H1 (cell line): ENCODE measurements around the gene ABCD1. TPM values are rescaled to one million over a fixed set of nuclear protein-coding genes. Genes with fewer than 3 reads are reported as not detected.

Experiments
- CTCF ChIA-PET: fragments of 300-600 bp; sonication (Branson Sonifier 250); formaldehyde crosslinking; loops from one replicate; lab custom pipeline; 2021; ENCODE audit not compliant: partially characterized antibody; lab: Charles Lee
- POLR2A ChIA-PET: fragments of 300-600 bp; sonication (Branson Sonifier 250); formaldehyde crosslinking; loops from one replicate; lab custom pipeline; 2021; ENCODE audit warnings: inconsistent platforms; ENCODE audit not compliant: partially characterized antibody; lab: Charles Lee
- DNase-seq, 2 experiments: peaks; one replicate each; pipeline versions ENCODE4 v3.0.0 to v3.0.0-alpha.2; 2010 to 2022; ENCODE audit warnings: low spot score in 2 of 2, low read depth in 1 of 2, mixed read lengths in 1 of 2
- FAIRE-seq: peaks from 2 replicates; lab custom pipeline; 2011; peaks lifted over from hg19 to GRCh38; lab: Jason Lieb, UNC
- H2AFZ ChIP-seq: 2 replicates; pipeline ENCODE4 v1.8.1; 2012; ENCODE audit warnings: low read length, inconsistent platforms
- H2AK5ac ChIP-seq: 2 replicates; pipeline ENCODE4 v1.6.1; 2013; ENCODE audit warnings: low read depth, low read length
- H2BK120ac ChIP-seq: replicated peaks from 2 replicates; pipeline ENCODE3; 2013; ENCODE audit warnings: low read depth, low read length, inconsistent platforms
- H2BK12ac ChIP-seq: 2 replicates; pipeline ENCODE4 v1.6.1; 2013; ENCODE audit warnings: low read depth, low read length
- H2BK15ac ChIP-seq: 2 replicates; pipeline ENCODE4 v1.6.1; 2013; ENCODE audit warnings: low read length
- H2BK20ac ChIP-seq: 2 replicates; pipeline ENCODE4 v1.6.1; 2013; ENCODE audit warnings: low read length
- H2BK5ac ChIP-seq: 2 replicates; pipeline ENCODE4 v1.6.1; 2013; ENCODE audit warnings: low read depth, low read length
- H3K14ac ChIP-seq: 2 replicates; pipeline ENCODE4 v1.6.1; 2013; ENCODE audit warnings: inconsistent platforms; ENCODE audit not compliant: insufficient read length
- H3K18ac ChIP-seq: 2 replicates; pipeline ENCODE4 v1.6.1; 2013; ENCODE audit warnings: low read length; ENCODE audit errors: extremely low read depth
- H3K23ac ChIP-seq: 2 replicates; pipeline ENCODE4 v1.6.1; 2013; ENCODE audit warnings: inconsistent platforms; ENCODE audit not compliant: insufficient read length
- H3K23me2 ChIP-seq: 2 replicates; pipeline ENCODE4 v1.6.1; 2013; ENCODE audit warnings: low read depth, low read length
- H3K27ac ChIP-seq: 2 replicates; pipeline ENCODE4 v1.6.1; 2011; ENCODE audit warnings: low read depth, low read length, inconsistent platforms
- H3K27me3 ChIP-seq, 4 experiments: replicated peaks in 1 of 4; 1 replicate in 1 of 4; 2 replicates in 3 of 4; pipeline versions ENCODE4 v1.6.1 to v1.8.1; 2011 to 2013; ENCODE audit warnings: low read length in 3 of 4, mild to moderate bottlenecking in 3 of 4, inconsistent platforms in 2 of 4, mixed read lengths in 2 of 4, moderate library complexity in 1 of 4; ENCODE audit not compliant: control insufficient read depth in 3 of 4, insufficient read depth in 3 of 4; ENCODE audit errors: extremely low read depth in 1 of 4
- H3K36me3 ChIP-seq, 4 experiments: 2 replicates each; pipeline versions ENCODE4 v1.6.1 to v1.8.1; 2011 to 2013; ENCODE audit warnings: mild to moderate bottlenecking in 4 of 4, low read length in 3 of 4, moderate library complexity in 2 of 4, control low read depth in 1 of 4, inconsistent platforms in 1 of 4; ENCODE audit not compliant: insufficient read depth in 4 of 4, control insufficient read depth in 2 of 4
- H3K4ac ChIP-seq: replicated peaks from 2 replicates; pipeline ENCODE3; 2013; ENCODE audit warnings: low read length, low read depth, mixed read lengths, inconsistent platforms; ENCODE audit not compliant: insufficient read length
- H3K4me1 ChIP-seq, 4 experiments: replicated peaks in 1 of 4; 1 replicate in 1 of 4; 2 replicates in 3 of 4; pipeline versions ENCODE4 v1.6.1 to v1.8.1; 2011 to 2013; ENCODE audit warnings: low read length in 3 of 4, inconsistent platforms in 2 of 4, mixed read lengths in 1 of 4; ENCODE audit not compliant: insufficient read depth in 4 of 4, control insufficient read depth in 3 of 4
- H3K4me2 ChIP-seq, 2 experiments: 2 replicates each; pipeline versions ENCODE4 v1.6.1 to v1.8.1; 2011 to 2013; ENCODE audit warnings: low read depth in 2 of 2, low read length in 2 of 2, control low read depth in 1 of 2, inconsistent platforms in 1 of 2, mild to moderate bottlenecking in 1 of 2; ENCODE audit not compliant: insufficient read depth in 1 of 2
- H3K4me3 ChIP-seq, 4 experiments: fragments of 200-600, 300-600 bp in 1 of 4; sonication (generic), shearing (Covaris generic), sonication (Bioruptor Twin) in 1 of 4; 2 replicates each; pipeline versions ENCODE4 v1.5.1 to v1.8.1; 2011 to 2016; ENCODE audit warnings: low read length in 4 of 4, low read depth in 3 of 4, control low read depth in 2 of 4, inconsistent platforms in 2 of 4, mild to moderate bottlenecking in 2 of 4, mixed read lengths in 1 of 4, moderate library complexity in 1 of 4; ENCODE audit not compliant: insufficient read depth in 2 of 4; ENCODE audit errors: extremely low read depth in 1 of 4
- H3K56ac ChIP-seq: replicated peaks from 2 replicates; pipeline ENCODE3; 2013; ENCODE audit warnings: low read depth, mild to moderate bottlenecking, mixed read lengths, low read length, inconsistent platforms; ENCODE audit not compliant: insufficient read length
- H3K79me1 ChIP-seq: 2 replicates; pipeline ENCODE4 v1.6.1; 2013; ENCODE audit warnings: low read depth, low read length, control low read depth
- H3K79me2 ChIP-seq, 2 experiments: 2 replicates each; pipeline versions ENCODE4 v1.6.1 to v1.8.1; 2012 to 2013; ENCODE audit warnings: low read length in 2 of 2, mild to moderate bottlenecking in 2 of 2, inconsistent platforms in 1 of 2; ENCODE audit not compliant: insufficient read depth in 2 of 2, control insufficient read depth in 1 of 2
- H3K9ac ChIP-seq, 4 experiments: replicated peaks in 1 of 4; 1 replicate in 1 of 4; 2 replicates in 3 of 4; pipeline versions ENCODE4 v1.6.1 to v1.8.1; 2011 to 2013; ENCODE audit warnings: low read depth in 3 of 4, low read length in 3 of 4, control low read depth in 2 of 4, mild to moderate bottlenecking in 2 of 4, moderate library complexity in 2 of 4, inconsistent platforms in 1 of 4; ENCODE audit errors: extremely low read depth in 1 of 4
- H3K9me3 ChIP-seq, 2 experiments: 2 replicates each; pipeline versions ENCODE4 v1.6.1 to v1.8.1; 2012 to 2013; ENCODE audit warnings: mild to moderate bottlenecking in 2 of 2, moderate library complexity in 2 of 2, control low read depth in 1 of 2, inconsistent platforms in 1 of 2, low read depth in 1 of 2, low read length in 1 of 2, mixed read lengths in 1 of 2; ENCODE audit not compliant: insufficient read depth in 2 of 2
- H4K20me1 ChIP-seq, 2 experiments: replicated peaks in 1 of 2; 2 replicates each; pipeline versions ENCODE3 to v1.8.1; 2011 to 2013; ENCODE audit warnings: inconsistent platforms in 2 of 2, low read length in 2 of 2, mild to moderate bottlenecking in 1 of 2; ENCODE audit not compliant: insufficient read depth in 2 of 2, control insufficient read depth in 1 of 2
- H4K5ac ChIP-seq: 2 replicates; pipeline ENCODE4 v1.6.1; 2013; ENCODE audit warnings: low read length, low read depth, mixed read lengths, inconsistent platforms; ENCODE audit not compliant: insufficient read length
- H4K8ac ChIP-seq: 2 replicates; pipeline ENCODE4 v1.8.0; 2013; ENCODE audit warnings: mild to moderate bottlenecking, moderate library complexity, low read length, inconsistent platforms; ENCODE audit not compliant: insufficient read depth; ENCODE audit errors: extremely low read depth
- H4K91ac ChIP-seq: replicated peaks from 2 replicates; pipeline ENCODE3; 2013; ENCODE audit warnings: low read length, mixed read lengths, inconsistent platforms; ENCODE audit not compliant: insufficient read length
- MAX ChIP-seq: IDR thresholded peaks from 2 replicates; pipeline ENCODE4 v1.6.1; 2012; ENCODE audit warnings: inconsistent platforms
- RAD21 ChIP-seq, 2 experiments: IDR thresholded peaks in 1 of 2; conservative IDR thresholded peaks in 1 of 2; 2 replicates each; pipeline ENCODE4 v1.6.1; 2011; ENCODE audit warnings: low read depth in 2 of 2, low read length in 2 of 2, improper control_type of control experiment in 1 of 2, inconsistent platforms in 1 of 2, mild to moderate bottlenecking in 1 of 2, moderate library complexity in 1 of 2
- TAF1 ChIP-seq: IDR thresholded peaks from 2 replicates; pipeline ENCODE4 v1.6.1; 2011; ENCODE audit warnings: mild to moderate bottlenecking, low read depth, low read length
- TBP ChIP-seq: IDR thresholded peaks from 2 replicates; pipeline ENCODE4 v1.6.1; 2011; ENCODE audit warnings: low read depth, low read length, improper control_type of control experiment
- WGBS, 2 experiments: shearing (Covaris generic) in 1 of 2; methylation state at CpG; one replicate each; pipeline versions ENCODE4 v1.1.6 to v1.1.7; 2013 to 2015; ENCODE audit warnings: low lambda C conversion rate in 2 of 2, mixed read lengths in 2 of 2, inconsistent platforms in 1 of 2, low coverage in 1 of 2, missing lambda C conversion rate in 1 of 2; ENCODE audit not compliant: insufficient replicate concordance in 2 of 2, insufficient coverage in 1 of 2, insufficient read length in 1 of 2; ENCODE audit errors: extremely low coverage in 1 of 2, missing lambda C conversion rate in 1 of 2; 5-methylcytosine and 5-hydroxymethylcytosine counted together
- polyA plus RNA-seq, 7 experiments: library from polyadenylated mRNA; depleted of rRNA in 3 of 7; stranded (reverse) in 5 of 7; unstranded in 2 of 7; fragments of >200 nt in 5 of 7; fragments of 200-250 nt in 2 of 7; gene quantifications; 1 replicate in 5 of 7; 2 replicates in 1 of 7; 4 replicates in 1 of 7; pipeline versions ENCODE4 v1.2.1 to v1.2.3, GENCODE V29; 2011 to 2013; ENCODE audit warnings: missing spikeins in 2 of 7, mixed read lengths in 2 of 7
- total RNA-seq: library from RNA; stranded (reverse); fragmentation: NEBNext Ultra II Directional; extraction: Animal tissue kit (Norgen Biotek cat#: 25700); gene quantifications from 2 replicates; pipeline ENCODE4 v1.2.1, GENCODE V29; 2021

The ABCD1 gene
- total and polyA plus RNA-seq, 2 of the 8 experiments (the other 6 are each of a cell fraction or from before 2014, with no cell fraction given): 3.1 to 6.6 TPM

GRCh38 chrX:153687121-153688039 is 37.3 kb upstream of the ABCD1 start, which contains the start of gene SLC6A8:
Gene SLC6A8, plus strand, starts transcription at chrX:153687926. Its CDS starts 649 bp downstream, at chrX:153688575.
- no peak within 1 kb of the TSS for H2BK15ac ChIP-seq
- peak within 1 kb of the TSS; percentile 45 to 57 for H3K4me2 ChIP-seq
- H2AK5ac ChIP-seq: no peak within 1 kb of the TSS
- H3K4ac ChIP-seq: no peak within 1 kb of the TSS
- no peaks in the 10 kb centered on the region for H3K23me2 ChIP-seq
- H2AFZ ChIP-seq: no peak within 1 kb of the TSS
- H3K4me3 ChIP-seq: peak within 1 kb of the TSS; percentile 47 to 58 (median 51)
- H2BK12ac ChIP-seq: 0 out of 2 replicates have a peak within 1 kb of the TSS, but pooled peaks have one; percentile 50
- no peak within 1 kb of the TSS for H3K23ac ChIP-seq
- no peak within 1 kb of the TSS for H3K14ac ChIP-seq
- H4K5ac ChIP-seq: no peak within 1 kb of the TSS
- DNase-seq (peak in 1 of 2 experiments; percentile 69), FAIRE-seq (no peak)
- no peak within 1 kb of the TSS for H3K27ac ChIP-seq
- no peak within 1 kb of the TSS for H2BK120ac ChIP-seq
- 0% methylated on average over 2 of the region's 66 CpGs; no CpG with 5 or more reads in 1 of the 2 experiments for WGBS, 2 experiments
- ChIA-PET CTCF (interaction anchor here (0.7 to 2.1 kb wide), 9 partner anchors 8 to 147 kb away, joined by 3 to 10 read pairs (median 5); no protein-coding TSS in a partner anchor), POLR2A (interaction anchor here (1.0 to 2.3 kb wide), 7 partner anchors 11 to 110 kb away, joined by 3 to 11 read pairs (median 5); partner anchors contain the start of genes BCAP31 and PNCK)
- no peaks in the 10 kb centered on the region; the same call in 1 of the 2 replicates for H3K79me1 ChIP-seq
- peak within 1 kb of the TSS; percentile 51 for H4K8ac ChIP-seq
- no peak within 1 kb of the TSS for H4K91ac ChIP-seq
- peaks cover 0 to 27% (median 11%) of the 10 kb centered on the region in 4 experiments; a peak in 6 of 7 replicates for H3K4me1 ChIP-seq
- H3K9me3 ChIP-seq: peaks cover 4 to 5% of the 10 kb centered on the region in 2 experiments; a peak in 2 of 4 replicates
- H3K56ac ChIP-seq: no peak within 1 kb of the TSS
- H3K27me3 ChIP-seq: no peaks in the 10 kb centered on the region
- peak within 1 kb of the TSS; percentile 41 to 64 (median 54); a peak in 6 of 7 replicates for H3K9ac ChIP-seq
- peaks cover 0 to 13% of the 10 kb centered on the region in 2 experiments; a peak in 3 of 4 replicates for H3K79me2 ChIP-seq
- peaks cover 2 to 3% of the 10 kb centered on the region in 2 experiments for H4K20me1 ChIP-seq
- H3K18ac ChIP-seq: no peak within 1 kb of the TSS; the same call in 1 of the 2 replicates
- H3K36me3 ChIP-seq: peaks cover 0 to 21% (median 0%) of the 10 kb centered on the region in 4 experiments; a peak in 3 of 8 replicates
- H2BK20ac ChIP-seq: no peak within 1 kb of the TSS
- no peak within 1 kb of the TSS for H2BK5ac ChIP-seq
- TF ChIP-seq MAX: no peak
- TF ChIP-seq RAD21 (IDR thresholded peaks at IDR 0.05 in 1 of 2, conservative IDR thresholded peaks at IDR 0.05 in 1 of 2; ENCODE audit: low read depth in 2 of 2, low read length in 2 of 2): peak; percentile 19 to 44; a peak in 3 of 4 replicates
- TF ChIP-seq TAF1: peak; percentile 75
- TF ChIP-seq TBP: peak; percentile 78; the same call in 1 of the 2 replicates
